K562 (cell line): Measurements from ENCODE around the gene PCDH12. TPM values are rescaled to one million over a fixed set of nuclear protein-coding genes. Genes with fewer than 3 reads are reported as not detected.

Experiments
- ATAC-seq: fragments of 200-7000 bp; cut with Tn5 transposase; 3 replicates; pipeline ENCODE4 v1.9.1; 2020; ENCODE audit warnings: moderate library complexity
- BruUV-seq: library from RNA; stranded (reverse); fragments of 400-500 nt; replicated peaks from 2 replicates; lab custom pipeline; 2021; lab: Mats Ljungman, UMichigan
- CTCF ChIA-PET: fragments of 300-600 bp; formaldehyde crosslinking; extraction: SDS; loops from one replicate; lab custom pipeline; 2021; ENCODE audit warnings: low intra/inter-chr PET ratio; lab: Yijun Ruan, JAX
- POLR2A ChIA-PET: fragments of 300-600, 350-650 bp; sonication (Branson Sonifier 250); formaldehyde crosslinking; extraction: SDS; loops from one replicate; lab custom pipeline; 2021; ENCODE audit warnings: antibody characterized with exemption, inconsistent platforms; lab: Yijun Ruan, JAX
- DNase-seq, 4 experiments: peaks; one replicate each; pipeline versions ENCODE4 v3.0.0 to v3.0.0-alpha.2; 2011 to 2018; ENCODE audit warnings: low spot score in 3 of 4, mixed read lengths in 3 of 4; ENCODE audit errors: extremely low read depth in 1 of 4
- FAIRE-seq: peaks from 2 replicates; lab custom pipeline; 2011; peaks lifted over from hg19 to GRCh38; lab: Jason Lieb, UNC
- H2AFZ ChIP-seq: 2 replicates; pipeline ENCODE4 v1.6.0; 2011; ENCODE audit warnings: low read depth, low read length, control low read depth, inconsistent platforms
- H3K27ac ChIP-seq: fragments of 200-600 bp; 3 replicates; pipeline ENCODE4 v1.8.0; 2011; ENCODE audit warnings: low read depth, mild to moderate bottlenecking, control low read depth, inconsistent platforms, low read length, moderate library complexity, mixed read lengths; ENCODE audit errors: extremely low read depth
- H3K27me3 ChIP-seq, 2 experiments: fragments of 300-600 bp in 1 of 2; 2 replicates in 1 of 2; 3 replicates in 1 of 2; pipeline versions ENCODE4 v1.6.0 to v1.8.0; 2011; ENCODE audit warnings: inconsistent platforms in 2 of 2, low read length in 2 of 2, mild to moderate bottlenecking in 1 of 2, mixed read lengths in 1 of 2, moderate library complexity in 1 of 2; ENCODE audit not compliant: control insufficient read depth in 2 of 2, insufficient read depth in 2 of 2
- H3K36me3 ChIP-seq: fragments of 300-600 bp; 3 replicates; pipeline ENCODE4 v1.8.0; 2011; ENCODE audit warnings: mild to moderate bottlenecking, low read length, inconsistent platforms; ENCODE audit not compliant: control insufficient read depth, insufficient read depth
- H3K4me1 ChIP-seq, 2 experiments: fragments of 200-600 bp in 1 of 2; replicated peaks in 1 of 2; 2 replicates in 1 of 2; 3 replicates in 1 of 2; pipeline versions ENCODE4 v1.5.1 to v1.8.0; 2011; ENCODE audit warnings: inconsistent platforms in 2 of 2, low read length in 2 of 2, mild to moderate bottlenecking in 1 of 2, mixed read lengths in 1 of 2, moderate library complexity in 1 of 2; ENCODE audit not compliant: control insufficient read depth in 2 of 2, insufficient read depth in 2 of 2
- H3K4me2 ChIP-seq: 2 replicates; pipeline ENCODE4 v1.6.1; 2011; ENCODE audit warnings: low read length, control low read depth, inconsistent platforms, mixed read lengths; ENCODE audit not compliant: insufficient read depth
- H3K4me3 ChIP-seq: fragments of 200-600 bp; sonication (generic), shearing (Covaris generic); 2 replicates; pipeline ENCODE4 v1.5.1; 2016; ENCODE audit warnings: control low read depth, inconsistent platforms
- H3K79me2 ChIP-seq: fragments of 200-600 bp; 3 replicates; pipeline ENCODE4 v1.8.0; 2011; ENCODE audit warnings: low read length, inconsistent platforms; ENCODE audit not compliant: control insufficient read depth, insufficient read depth
- H3K9ac ChIP-seq, 2 experiments: 2 replicates each; pipeline versions ENCODE4 v1.6.0 to v1.6.1; 2011; ENCODE audit warnings: low read depth in 2 of 2, low read length in 2 of 2, control low read depth in 1 of 2, inconsistent platforms in 1 of 2, mild to moderate bottlenecking in 1 of 2, mixed read lengths in 1 of 2; ENCODE audit not compliant: insufficient read depth in 1 of 2
- H3K9me1 ChIP-seq: one replicate; pipeline ENCODE4 v1.6.0; 2011; ENCODE audit warnings: inconsistent platforms, mild to moderate bottlenecking, low read length, moderate library complexity; ENCODE audit not compliant: control insufficient read depth, insufficient read depth
- H3K9me3 ChIP-seq: replicated peaks from 2 replicates; pipeline ENCODE4 v1.5.1; 2011; ENCODE audit warnings: low read depth, low read length, inconsistent platforms; ENCODE audit not compliant: control insufficient read depth, insufficient read depth
- H4K20me1 ChIP-seq: replicated peaks from 2 replicates; pipeline ENCODE4 v1.6.1; 2011; ENCODE audit warnings: low read length, inconsistent platforms, mixed read lengths; ENCODE audit not compliant: control insufficient read depth, insufficient read depth
- POU5F1 ChIP-seq: fragments of 150-350 bp; IDR thresholded peaks from 2 replicates; pipeline ENCODE4 v1.6.1; 2014; ENCODE audit warnings: borderline replicate concordance, low read length, low read depth, mild to moderate bottlenecking; ENCODE audit not compliant: partially characterized antibody
- RBM25 ChIP-seq: fragments of 200-400 bp; formaldehyde crosslinking; IDR thresholded peaks from 2 replicates; pipeline ENCODE4 v1.6.1; 2018; ENCODE audit warnings: low read length, low read depth, moderate library complexity; ENCODE audit not compliant: severe bottlenecking
- RCOR1 ChIP-seq, 2 experiments: IDR thresholded peaks; 2 replicates each; pipeline ENCODE4 v1.6.1; 2012; ENCODE audit warnings: low read depth in 2 of 2, low read length in 2 of 2, borderline replicate concordance in 1 of 2, improper control_type of control experiment in 1 of 2
- ZFP1 ChIP-seq: fragments of 450-650 bp; formaldehyde crosslinking; IDR thresholded peaks from 2 replicates; pipeline ENCODE4 v1.4.0; 2020; ENCODE audit warnings: mild to moderate bottlenecking, mixed read lengths
- ZNF12 ChIP-seq: sonication (generic); formaldehyde crosslinking; IDR thresholded peaks from 2 replicates; pipeline ENCODE4 v1.4.0; 2020; ENCODE audit warnings: mild to moderate bottlenecking, missing genetic modification reagents
- WGBS: fragments of 100-300 bp; shearing (Covaris generic); methylation state at CpG from one replicate; pipeline ENCODE4 v1.1.6; 2016; ENCODE audit warnings: low coverage, mixed read lengths; ENCODE audit not compliant: insufficient coverage; ENCODE audit errors: missing lambda C conversion rate; 5-methylcytosine and 5-hydroxymethylcytosine counted together
- in situ Hi-C: fragments of 300-500 bp; cut with MboI; formaldehyde crosslinking; loops from 4 replicates; pipeline ENCODE4 v1.15.0; 2018; ENCODE audit warnings: inconsistent platforms, mixed read lengths
- intact Hi-C: fragments of 100-400 bp; cut with micrococcal nuclease; formaldehyde crosslinking; loops from 2 replicates; pipeline ENCODE4 v1.14.2; 2022
- polyA plus RNA-seq, 8 experiments: library from polyadenylated mRNA; depleted of rRNA in 4 of 8; stranded (reverse) in 5 of 8; unstranded in 3 of 8; fragments of >200 nt; fragmentation: Nextera tagmentation in 2 of 8; fragmentation: Illumina TruSeq in 1 of 8; extraction: Ambion mirVana in 2 of 8; extraction: Trizol in 1 of 8; gene quantifications; 2 replicates each; pipeline versions ENCODE4 v1.2.1 to v1.2.3, GENCODE V29; 2011 to 2014; ENCODE audit warnings: inconsistent platforms in 1 of 8, missing spikeins in 1 of 8
- total RNA-seq, 7 experiments: library from RNA; depleted of rRNA in 6 of 7; stranded (reverse); fragments of >200 nt in 6 of 7; fragmentation: Illumina TruSeq in 2 of 7; extraction: Trizol in 2 of 7; gene quantifications; 2 replicates each; pipeline versions ENCODE4 v1.2.1 to v1.2.3, GENCODE V29; 2011 to 2021; ENCODE audit warnings: low replicate concordance in 1 of 7

PCDH12 gene
- total and polyA plus RNA-seq, 9 of the 15 experiments (the other 6 are each of a cell fraction or from before 2014, with no cell fraction given), result 0.01 to 0.04 (median 0.01) TPM; not detected in 4

GRCh38 chr5:141958546-141959172, 657 bp upstream of the PCDH12 start:
- H3K9ac ChIP-seq, result no peak overlapping the region
- H3K4me1 ChIP-seq, result peaks cover 3 to 16% of the 10 kb centered on the region in 2 experiments
- in situ Hi-C loops, result loop anchor here (5.0 kb wide), 2 partner anchors 76 to 261 kb away; no protein-coding TSS in a partner anchor
- FAIRE-seq, result no peak
- BruUV-seq, result no TSS peak
- H3K79me2 ChIP-seq, result no peaks in the 10 kb centered on the region
- H3K9me1 ChIP-seq, result no peaks in the 10 kb centered on the region
- H2AFZ ChIP-seq, result no peak overlapping the region; the same call in 1 of the 2 replicates
- no peak for ATAC-seq
- peaks cover 12 to 38% of the 10 kb centered on the region in 2 experiments; a peak in 3 of 5 replicates for H3K27me3 ChIP-seq
- H3K27ac ChIP-seq, result no peak overlapping the region
- TF ChIP-seq ZFP1 (CRISPR knock-in tag) (no peak), RCOR1 (IDR thresholded peaks at IDR 0.05; ENCODE audit: borderline replicate concordance in 1 of 2, low read depth in 2 of 2, low read length in 2 of 2) (no peak), RBM25 (peak; percentile 56), POU5F1 (no peak), ZNF12 (no peak)
- no peaks in the 10 kb centered on the region for H3K9me3 ChIP-seq
- H3K4me2 ChIP-seq, result no peak overlapping the region
- H3K36me3 ChIP-seq, result no peaks in the 10 kb centered on the region
- 35% methylated on average over 8 of the region's 8 CpGs for WGBS
- H4K20me1 ChIP-seq, result peaks cover 9% of the 10 kb centered on the region; the same call in 1 of the 2 replicates
- intact Hi-C loops, result no loop called here
- DNase-seq, result no peak
- POLR2A ChIA-PET, result interaction anchor here (1.0 to 1.5 kb wide), 5 partner anchors 11 to 313 kb away, joined by 3 to 4 read pairs (median 3); partner anchors contain the start of gene RNF14
- H3K4me3 ChIP-seq, result no peak overlapping the region
- CTCF ChIA-PET, result interaction anchor here (0.8 to 2.8 kb wide), 2 partner anchors 69 to 70 kb away, joined by 4 to 29 read pairs; no protein-coding TSS in a partner anchor
